ENCODE results near the gene METTL25.

METTL25 gene

GRCh38 chr12:82448911-82449578 lies 90.7 kb downstream of the METTL25 start:
- Histone ChIP-seq H3K27ac (no peak overlapping the region), H4K20me1 (no peaks in the 10 kb centered on the region), H3K4me1 (peaks cover 0 to 2% (median 0%) of the 10 kb centered on the region in 10 experiments; a peak in 1 of 20 replicates), H3K9me3 (replicated peaks in 1 of 11) (no peaks in the 10 kb centered on the region), H3K36me3 (no peaks in the 10 kb centered on the region; a peak in 1 of 22 replicates), H3K9ac (no peak overlapping the region), H3K27me3 (no peaks in the 10 kb centered on the region), H3K4me3 (no peak overlapping the region), H3K4me2 (no peak overlapping the region)
- TF ChIP-seq Cebpa-rat (IDR thresholded peaks at IDR 0.05): no peak

- Histone ChIP-seq H4K20me1 (no peaks in the 10 kb centered on the region), H3K4me2 (no peak overlapping the region), H3K4me3 (no peak overlapping the region), H3K27ac (no peak overlapping the region), H3K27me3 (no peaks in the 10 kb centered on the region), H3K9me3 (replicated peaks in 1 of 11) (no peaks in the 10 kb centered on the region), H3K9ac (no peak overlapping the region), H3K4me1 (peaks cover 0 to 6% (median 0%) of the 10 kb centered on the region in 10 experiments; a peak in 1 of 20 replicates), H3K36me3 (peaks cover 0 to 14% (median 0%) of the 10 kb centered on the region in 11 experiments; a peak in 2 of 22 replicates)
- no peak for TF ChIP-seq Cebpa-rat (IDR thresholded peaks at IDR 0.05)
Measured at GRCh38 chr12:82456633-82457032, 98.3 kb downstream of the METTL25 start.

- no peak overlapping the region for H3K4me3 ChIP-seq
- no peak for TF ChIP-seq Cebpa-rat (IDR thresholded peaks at IDR 0.05)
- no peak overlapping the region for H3K9ac ChIP-seq
- H4K20me1 ChIP-seq: no peaks in the 10 kb centered on the region
- H3K9me3 ChIP-seq (replicated peaks in 1 of 11): no peaks in the 10 kb centered on the region
- no peaks in the 10 kb centered on the region for H3K27me3 ChIP-seq
- H3K27ac ChIP-seq: no peak overlapping the region
- peaks cover 0 to 6% (median 0%) of the 10 kb centered on the region in 10 experiments; a peak in 1 of 20 replicates for H3K4me1 ChIP-seq
- no peak overlapping the region for H3K4me2 ChIP-seq
- H3K36me3 ChIP-seq: peaks cover 0 to 14% (median 0%) of the 10 kb centered on the region in 11 experiments; a peak in 2 of 22 replicates
Measured at GRCh38 chr12:82458101-82458500, 99.8 kb downstream of the METTL25 start.

- Histone ChIP-seq H3K4me2 (no peak overlapping the region), H3K9ac (no peak overlapping the region)
- no peak for TF ChIP-seq Cebpa-rat (IDR thresholded peaks at IDR 0.05)
Measured at GRCh38 chr12:82461393-82461792, 103.1 kb downstream of the METTL25 start.

GRCh38 chr12:82461836-82462235 lies 103.5 kb downstream of the METTL25 start:
- Histone ChIP-seq H4K20me1 (no peaks in the 10 kb centered on the region), H3K9me3 (replicated peaks in 1 of 11) (no peaks in the 10 kb centered on the region), H3K27me3 (no peaks in the 10 kb centered on the region), H3K27ac (no peak overlapping the region), H3K9ac (no peak overlapping the region), H3K4me3 (no peak overlapping the region), H3K4me2 (no peak overlapping the region), H3K36me3 (peaks cover 0 to 14% (median 0%) of the 10 kb centered on the region in 11 experiments; a peak in 2 of 22 replicates), H3K4me1 (no peaks in the 10 kb centered on the region)
- no peak for TF ChIP-seq Cebpa-rat (IDR thresholded peaks at IDR 0.05)

More at GRCh38 chr12:82461393-82461792, 103.1 kb downstream of the METTL25 start:
- Histone ChIP-seq H3K27me3 (no peaks in the 10 kb centered on the region), H3K36me3 (peaks cover 0 to 14% (median 0%) of the 10 kb centered on the region in 11 experiments; a peak in 2 of 22 replicates), H4K20me1 (no peaks in the 10 kb centered on the region), H3K9me3 (replicated peaks in 1 of 11) (no peaks in the 10 kb centered on the region), H3K4me3 (no peak overlapping the region), H3K27ac (no peak overlapping the region), H3K4me1 (no peaks in the 10 kb centered on the region)

GRCh38 chr12:82468563-82468962 lies 110.2 kb downstream of the METTL25 start:
- no peak overlapping the region for H3K4me2 ChIP-seq
- no peak for TF ChIP-seq Cebpa-rat (IDR thresholded peaks at IDR 0.05)
- H3K4me1 ChIP-seq: no peaks in the 10 kb centered on the region

GRCh38 chr12:82470906-82471512 lies 112.7 kb downstream of the METTL25 start:
- peaks cover 0 to 16% (median 0%) of the 10 kb centered on the region in 11 experiments; a peak in 4 of 22 replicates for H3K36me3 ChIP-seq
- no peak overlapping the region for H3K9ac ChIP-seq
- no peaks in the 10 kb centered on the region for H4K20me1 ChIP-seq
- H3K9me3 ChIP-seq (replicated peaks in 1 of 11): peaks cover 0 to 19% (median 10%) of the 10 kb centered on the region in 11 experiments; a peak in 9 of 22 replicates
- no peak overlapping the region for H3K4me2 ChIP-seq
- H3K4me3 ChIP-seq: no peak overlapping the region
- no peaks in the 10 kb centered on the region for H3K4me1 ChIP-seq
- H3K27ac ChIP-seq: no peak overlapping the region
- TF ChIP-seq Cebpa-rat (IDR thresholded peaks at IDR 0.05): no peak
- no peaks in the 10 kb centered on the region for H3K27me3 ChIP-seq

More at GRCh38 chr12:82468563-82468962, 110.2 kb downstream of the METTL25 start:
- Histone ChIP-seq H3K27me3 (no peaks in the 10 kb centered on the region), H3K36me3 (peaks cover 0 to 16% (median 0%) of the 10 kb centered on the region in 11 experiments; a peak in 4 of 22 replicates), H3K4me3 (no peak overlapping the region), H3K9me3 (replicated peaks in 1 of 11) (peaks cover 0 to 15% (median 10%) of the 10 kb centered on the region in 11 experiments; a peak in 9 of 22 replicates), H3K9ac (no peak overlapping the region), H4K20me1 (no peaks in the 10 kb centered on the region), H3K27ac (no peak overlapping the region)

- Histone ChIP-seq H3K36me3 (peaks cover 0 to 16% (median 0%) of the 10 kb centered on the region in 11 experiments; a peak in 4 of 22 replicates), H3K27me3 (no peaks in the 10 kb centered on the region), H3K4me3 (no peak overlapping the region), H4K20me1 (no peaks in the 10 kb centered on the region), H3K4me2 (no peak overlapping the region), H3K9me3 (replicated peaks in 1 of 11) (peaks cover 0 to 19% (median 10%) of the 10 kb centered on the region in 11 experiments; a peak in 9 of 22 replicates), H3K27ac (no peak overlapping the region), H3K4me1 (no peaks in the 10 kb centered on the region), H3K9ac (no peak overlapping the region)
- TF ChIP-seq Cebpa-rat (IDR thresholded peaks at IDR 0.05): no peak
Measured at GRCh38 chr12:82473111-82473754, 114.9 kb downstream of the METTL25 start.

- Histone ChIP-seq H3K9ac (no peak overlapping the region), H3K27me3 (no peaks in the 10 kb centered on the region), H3K27ac (no peak overlapping the region), H3K36me3 (peaks cover 0 to 8% (median 0%) of the 10 kb centered on the region in 11 experiments; a peak in 2 of 22 replicates), H3K4me1 (no peaks in the 10 kb centered on the region), H3K9me3 (replicated peaks in 1 of 11) (peaks cover 0 to 19% (median 10%) of the 10 kb centered on the region in 11 experiments; a peak in 9 of 22 replicates), H4K20me1 (no peaks in the 10 kb centered on the region), H3K4me3 (no peak overlapping the region), H3K4me2 (no peak overlapping the region)
- no peak for TF ChIP-seq Cebpa-rat (IDR thresholded peaks at IDR 0.05)
Measured at GRCh38 chr12:82474181-82474797, 116.0 kb downstream of the METTL25 start.
